Liver (tissue), 3 donors: ENCODE data around the gene SLC14A1.

Source experiments
- ATF3 ChIP-seq: IDR thresholded peaks from 2 replicates; pipeline ENCODE4 v1.6.1; 2016; ENCODE audit warnings: antibody characterized with exemption
- CTCF ChIP-seq: fragments of 150-350 bp; IDR thresholded peaks from 2 replicates; pipeline ENCODE4 v1.5.1; 2017; ENCODE audit warnings: improper control_type of control experiment, low read depth, low read length; ENCODE audit not compliant: missing input control
- EGR1 ChIP-seq, 2 donors: IDR thresholded peaks; 2 replicates each; pipeline ENCODE4 v1.6.1; 2016 to 2018; ENCODE audit warnings: antibody characterized with exemption in 2 of 2, low read depth in 2 of 2
- TAF1 ChIP-seq: conservative IDR thresholded peaks from 2 replicates; pipeline ENCODE4 v1.6.1; 2016; ENCODE audit warnings: antibody characterized with exemption, mild to moderate bottlenecking
- YY1 ChIP-seq: IDR thresholded peaks from 2 replicates; pipeline ENCODE4 v1.6.1; 2016; ENCODE audit warnings: antibody characterized with exemption, mild to moderate bottlenecking
- donor health status: healthy.
- donor health status: healthy.

- no peak for TF ChIP-seq CTCF
- TF ChIP-seq TAF1, result no peak
- TF ChIP-seq YY1, result no peak
- no peak for TF ChIP-seq ATF3
- no peak for TF ChIP-seq EGR1 (IDR thresholded peaks at IDR 0.05; ENCODE audit: low read depth in 2 of 2)
These were observed 51.8 kb downstream of the SLC14A1 start for GRCh38 chr18:45775743-45776142.
